Skeletal muscle cell (primary cell): ENCODE results near the gene NSMF.
A peak's percentile ranks its signal among the peaks of the same experiment; 100 is the strongest.

ENCODE experiments used
- DNase-seq: peaks from one replicate; pipeline ENCODE4 v3.0.0-alpha.2; 2010; ENCODE audit warnings: low read depth
- H3K4me3 ChIP-seq: 2 replicates; pipeline ENCODE4 v1.5.1; 2011; ENCODE audit warnings: low read depth, mild to moderate bottlenecking, control low read depth, low read length, moderate library complexity

Gene NSMF

GRCh38 chr9:137459152-137459600 is at the start of gene NSMF:
NSMF (minus strand) TSS chr9:137459334; CDS start chr9:137459102, 232 bp downstream.
- peak; percentile 48 for DNase-seq
- peak within 1 kb of the TSS; percentile 83 for H3K4me3 ChIP-seq

- DNase-seq: peak; percentile 19
- H3K4me3 ChIP-seq: no peak overlapping the region
Observed at GRCh38 chr9:137506702-137507171, 47.6 kb upstream of the NSMF start.

GRCh38 chr9:137506274-137506673 is 47.1 kb upstream of the NSMF start:
- DNase-seq: no peak
- no peak overlapping the region for H3K4me3 ChIP-seq

GRCh38 chr9:137505421-137506140 is 46.4 kb upstream of the NSMF start:
- no peak for DNase-seq
- H3K4me3 ChIP-seq: no peak overlapping the region

GRCh38 chr9:137504432-137504777 is 45.3 kb upstream of the NSMF start:
- DNase-seq: no peak
- no peak overlapping the region for H3K4me3 ChIP-seq

GRCh38 chr9:137502008-137502911 is 43.1 kb upstream of the NSMF start:
- DNase-seq: no peak
- no peak overlapping the region for H3K4me3 ChIP-seq

GRCh38 chr9:137501457-137501856 is 42.3 kb upstream of the NSMF start:
- no peak overlapping the region for H3K4me3 ChIP-seq
- DNase-seq: no peak

- no peak for DNase-seq
- no peak overlapping the region for H3K4me3 ChIP-seq
Observed at GRCh38 chr9:137500666-137501397, 41.7 kb upstream of the NSMF start.

- no peak overlapping the region for H3K4me3 ChIP-seq
- DNase-seq: no peak
Observed at GRCh38 chr9:137499858-137500661, 40.9 kb upstream of the NSMF start.

GRCh38 chr9:137499416-137499815 is 40.3 kb upstream of the NSMF start:
- DNase-seq: no peak
- no peak overlapping the region for H3K4me3 ChIP-seq

GRCh38 chr9:137498720-137499150 is 39.6 kb upstream of the NSMF start:
- no peak for DNase-seq
- H3K4me3 ChIP-seq: no peak overlapping the region

GRCh38 chr9:137497921-137498719 is 39.0 kb upstream of the NSMF start:
- no peak for DNase-seq
- no peak overlapping the region for H3K4me3 ChIP-seq

GRCh38 chr9:137496601-137497375 is 37.7 kb upstream of the NSMF start:
- DNase-seq: no peak
- no peak overlapping the region for H3K4me3 ChIP-seq

- no peak overlapping the region for H3K4me3 ChIP-seq
Observed at GRCh38 chr9:137494550-137495351, 35.6 kb upstream of the NSMF start.

GRCh38 chr9:137494104-137494544 is 35.0 kb upstream of the NSMF start:
- no peak for DNase-seq
- no peak overlapping the region for H3K4me3 ChIP-seq

More at GRCh38 chr9:137494550-137495351, 35.6 kb upstream of the NSMF start:
- no peak for DNase-seq

GRCh38 chr9:137493364-137494103 is 34.4 kb upstream of the NSMF start:
- no peak overlapping the region for H3K4me3 ChIP-seq
- DNase-seq: no peak
